Activated CD4-positive, alpha-beta T cell treated with anti-CD3 and anti-CD28 coated beads for 24 hours (primary cell): ENCODE results near the gene PPP1R37.

Source experiments
- DNase-seq, 2 donors: peaks; one replicate each; pipeline ENCODE4 v3.0.0-alpha.2; 2020; ENCODE audit warnings: low read depth in 2 of 2

Gene PPP1R37

GRCh38 chr19:45152504-45153338, 59.7 kb downstream of the PPP1R37 start:
- DNase-seq: no peak

- no peak for DNase-seq
These were observed 60.5 kb downstream of the PPP1R37 start for GRCh38 chr19:45153339-45154063.

GRCh38 chr19:45154064-45154827, 61.3 kb downstream of the PPP1R37 start:
- DNase-seq: no peak

GRCh38 chr19:45156011-45156630, 63.1 kb downstream of the PPP1R37 start:
- no peak for DNase-seq

GRCh38 chr19:45156751-45157150, 63.8 kb downstream of the PPP1R37 start:
- DNase-seq: no peak

GRCh38 chr19:45158503-45159209, 65.7 kb downstream of the PPP1R37 start:
- DNase-seq: no peak

GRCh38 chr19:45159210-45159970, 66.4 kb downstream of the PPP1R37 start:
- no peak for DNase-seq

GRCh38 chr19:45159971-45160324, 67.0 kb downstream of the PPP1R37 start:
- DNase-seq: no peak

GRCh38 chr19:45160870-45161737, 68.1 kb downstream of the PPP1R37 start, which contains the start of gene NKPD1:
Gene NKPD1 (minus strand): TSS chr19:45160982. CDS start chr19:45160150, 832 bp downstream.
- DNase-seq: no peak

- no peak for DNase-seq
These were observed 69.0 kb downstream of the PPP1R37 start for GRCh38 chr19:45161738-45162607.

- DNase-seq: no peak
These were observed 69.7 kb downstream of the PPP1R37 start for GRCh38 chr19:45162608-45163143.

GRCh38 chr19:45163156-45163555, 70.2 kb downstream of the PPP1R37 start:
- no peak for DNase-seq

- no peak for DNase-seq
These were observed 70.9 kb downstream of the PPP1R37 start for GRCh38 chr19:45163751-45164460.

GRCh38 chr19:45164577-45165335, 71.8 kb downstream of the PPP1R37 start:
- DNase-seq: peak in 1 of 2 donors; percentile 55

- DNase-seq: no peak
These were observed 73.8 kb downstream of the PPP1R37 start for GRCh38 chr19:45166723-45167252.

GRCh38 chr19:45168767-45169351, 75.9 kb downstream of the PPP1R37 start:
- no peak for DNase-seq
